ENCODE data around the gene CUX1.

DNA sequence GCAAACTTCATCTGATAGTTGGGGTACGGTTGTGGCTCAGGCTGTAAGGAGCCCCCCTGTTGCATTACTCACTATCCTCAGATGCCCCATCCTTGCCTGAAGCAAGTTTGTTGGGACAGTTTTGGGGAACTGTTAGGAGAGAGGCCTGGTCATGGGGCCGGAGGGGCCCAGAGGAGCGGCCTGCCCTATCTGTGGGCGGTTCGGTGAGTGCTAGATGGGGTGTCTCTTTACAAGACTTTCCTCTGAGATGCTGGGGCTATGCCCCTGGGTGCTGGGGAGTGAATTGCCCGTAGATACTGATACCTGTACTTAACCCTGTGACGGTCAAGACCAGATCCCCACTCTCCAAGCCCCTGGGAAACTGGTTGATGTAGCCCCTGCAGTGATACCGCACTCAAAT is 12.4 kb downstream of the CUX1 start:
- TF ChIP-seq CTCF (IDR thresholded peaks at IDR 0.05) (no peak), POLR2A (IDR thresholded peaks at IDR 0.05) (no peak)

All from lower leg skin (tissue), 3 donors.